ENCODE results near the gene LMF1. TPM values are rescaled to one million over a fixed set of nuclear protein-coding genes. Genes with fewer than 3 reads are reported as not detected.
"Not testable (repeated sequence)": the region's sequence is repeated elsewhere in the genome, so short reads cannot be mapped to it uniquely, and the experiment has no call there.

The LMF1 gene
- polyA plus RNA-seq, 1 donor (not counting 4 experiments of a cell fraction or from before 2014, with no cell fraction given) = 3.1 TPM

- no peak overlapping the region for H3K27ac ChIP-seq (ENCODE audit: control insufficient read depth, insufficient read depth, low read length)
- no peaks in the 10 kb centered on the region for H3K79me2 ChIP-seq (ENCODE audit: control insufficient read depth, insufficient read depth, low read length)
- H3K4me3 ChIP-seq (ENCODE audit: control insufficient read depth in 2 of 3, extremely low read depth in 1 of 3, insufficient read depth in 2 of 3, low read depth in 1 of 3, low read length in 3 of 3) = no peak overlapping the region
- no peak overlapping the region for H3K9ac ChIP-seq (ENCODE audit: control insufficient read depth, extremely low read depth, insufficient read depth, low read length)
- no peaks in the 10 kb centered on the region for H3K27me3 ChIP-seq (ENCODE audit: control insufficient read depth, extremely low read depth, insufficient read depth, low read length)
- no peaks in the 10 kb centered on the region for H3K9me1 ChIP-seq (ENCODE audit: control insufficient read depth, extremely low read depth, insufficient read depth, low read length)
- no peak overlapping the region for H3K4me2 ChIP-seq (ENCODE audit: control insufficient read depth, extremely low read depth, insufficient read depth, low read depth, low read length)
- H3K9me3 ChIP-seq (ENCODE audit: control insufficient read depth, low read depth, low read length) = no peaks in the 10 kb centered on the region
- H2AFZ ChIP-seq (ENCODE audit: control insufficient read depth, low read length) = no peak overlapping the region
- no peaks in the 10 kb centered on the region for H4K20me1 ChIP-seq (ENCODE audit: control insufficient read depth, extremely low read depth, insufficient read depth, low read length)
- DNase-seq (ENCODE audit: low read depth, low spot score) (no peak), FAIRE-seq (no peak)
- TF ChIP-seq EZH2 (IDR thresholded peaks at IDR 0.05; ENCODE audit: low read length) = no peak
- no peak for TF ChIP-seq CTCF (optimal IDR thresholded peaks at IDR 0.05 in 1 of 3, IDR thresholded peaks at IDR 0.05 in 1 of 3, conservative IDR thresholded peaks at IDR 0.05 in 1 of 3; ENCODE audit: extremely low read depth in 1 of 3, insufficient read depth in 2 of 3, low read length in 3 of 3)
- dilution Hi-C loops (cut with MboI; ENCODE audit: extremely low pct_ligation_motif_present, low sequenced_read_pairs) = no loop called here
- H3K4me1 ChIP-seq (ENCODE audit: control insufficient read depth, extremely low read depth, insufficient read depth, low read length) = no peaks in the 10 kb centered on the region
- H3K36me3 ChIP-seq (ENCODE audit: control insufficient read depth in 2 of 2, extremely low read depth in 1 of 2, insufficient read depth in 2 of 2, low read length in 2 of 2) = no peaks in the 10 kb centered on the region
Observed at GRCh38 chr16:839643-840408, 131.0 kb downstream of the LMF1 start.

- no peaks in the 10 kb centered on the region for H3K79me2 ChIP-seq (ENCODE audit: control insufficient read depth, insufficient read depth, low read length)
- H4K20me1 ChIP-seq (ENCODE audit: control insufficient read depth, extremely low read depth, insufficient read depth, low read length) = no peaks in the 10 kb centered on the region
- no peaks in the 10 kb centered on the region for H3K9me3 ChIP-seq (ENCODE audit: control insufficient read depth, low read depth, low read length)
- FAIRE-seq = no peak
- dilution Hi-C loops (cut with MboI; ENCODE audit: extremely low pct_ligation_motif_present, low sequenced_read_pairs) = no loop called here
- H3K4me1 ChIP-seq (ENCODE audit: control insufficient read depth, extremely low read depth, insufficient read depth, low read length) = no peaks in the 10 kb centered on the region
- H3K4me3 ChIP-seq (ENCODE audit: control insufficient read depth in 2 of 3, extremely low read depth in 1 of 3, insufficient read depth in 2 of 3, low read depth in 1 of 3, low read length in 3 of 3) = no peak overlapping the region
- no peak overlapping the region for H3K9ac ChIP-seq (ENCODE audit: control insufficient read depth, extremely low read depth, insufficient read depth, low read length)
- TF ChIP-seq CTCF (optimal IDR thresholded peaks at IDR 0.05 in 1 of 3, IDR thresholded peaks at IDR 0.05 in 1 of 3, conservative IDR thresholded peaks at IDR 0.05 in 1 of 3; ENCODE audit: extremely low read depth in 1 of 3, insufficient read depth in 2 of 3, low read length in 3 of 3) (no peak), EZH2 (IDR thresholded peaks at IDR 0.05; ENCODE audit: low read length) (no peak)
- H2AFZ ChIP-seq (ENCODE audit: control insufficient read depth, low read length) = no peak overlapping the region
- no peak for DNase-seq (ENCODE audit: low read depth, low spot score)
- no peaks in the 10 kb centered on the region for H3K36me3 ChIP-seq (ENCODE audit: control insufficient read depth in 2 of 2, extremely low read depth in 1 of 2, insufficient read depth in 2 of 2, low read length in 2 of 2)
- no peaks in the 10 kb centered on the region for H3K9me1 ChIP-seq (ENCODE audit: control insufficient read depth, extremely low read depth, insufficient read depth, low read length)
- H3K4me2 ChIP-seq (ENCODE audit: control insufficient read depth, extremely low read depth, insufficient read depth, low read depth, low read length) = no peak overlapping the region
- H3K27ac ChIP-seq (ENCODE audit: control insufficient read depth, insufficient read depth, low read length) = no peak overlapping the region
- no peaks in the 10 kb centered on the region for H3K27me3 ChIP-seq (ENCODE audit: control insufficient read depth, extremely low read depth, insufficient read depth, low read length)
Observed at GRCh38 chr16:838741-839140, 132.0 kb downstream of the LMF1 start.

GRCh38 chr16:836822-837221 is 134.0 kb downstream of the LMF1 start:
- FAIRE-seq; H3K9ac ChIP-seq (ENCODE audit: control insufficient read depth, extremely low read depth, insufficient read depth, low read length); H3K4me2 ChIP-seq (ENCODE audit: control insufficient read depth, extremely low read depth, insufficient read depth, low read depth, low read length); H3K36me3 ChIP-seq (ENCODE audit: control insufficient read depth in 2 of 2, extremely low read depth in 1 of 2, insufficient read depth in 2 of 2, low read length in 2 of 2); H3K27me3 ChIP-seq (ENCODE audit: control insufficient read depth, extremely low read depth, insufficient read depth, low read length); H3K4me1 ChIP-seq (ENCODE audit: control insufficient read depth, extremely low read depth, insufficient read depth, low read length); dilution Hi-C loops (cut with MboI; ENCODE audit: extremely low pct_ligation_motif_present, low sequenced_read_pairs); DNase-seq (ENCODE audit: low read depth, low spot score); H3K9me1 ChIP-seq (ENCODE audit: control insufficient read depth, extremely low read depth, insufficient read depth, low read length); H4K20me1 ChIP-seq (ENCODE audit: control insufficient read depth, extremely low read depth, insufficient read depth, low read length); H2AFZ ChIP-seq (ENCODE audit: control insufficient read depth, low read length); H3K4me3 ChIP-seq (ENCODE audit: control insufficient read depth in 2 of 3, extremely low read depth in 1 of 3, insufficient read depth in 2 of 3, low read depth in 1 of 3, low read length in 3 of 3); H3K9me3 ChIP-seq (ENCODE audit: control insufficient read depth, low read depth, low read length); H3K27ac ChIP-seq (ENCODE audit: control insufficient read depth, insufficient read depth, low read length); H3K79me2 ChIP-seq (ENCODE audit: control insufficient read depth, insufficient read depth, low read length): not testable (repeated sequence)

All from keratinocyte (primary cell).